Pancreas (tissue), 10 donors: ENCODE data around the gene FAM20C. TPM values are rescaled to one million over a fixed set of nuclear protein-coding genes. Genes with fewer than 3 reads are reported as not detected.
"Not testable (repeated sequence)": the region's sequence is repeated elsewhere in the genome, so short reads cannot be mapped to it uniquely, and the experiment has no call there.

Experiments used
- ATAC-seq, 4 donors: fragments of 200-7000 bp; cut with Tn5 transposase; one replicate each; pipeline versions ENCODE4 v1.8.0 to v1.9.1; 2020; ENCODE audit warnings: mild to moderate bottlenecking in 4 of 4, moderate library complexity in 4 of 4
- DNase-seq, 6 donors: peaks; one replicate each; pipeline ENCODE4 v3.0.0-alpha.2; 2020
- FAIRE-seq: peaks from 2 replicates; lab custom pipeline; 2012; peaks lifted over from hg19 to GRCh38; lab: Jason Lieb, UNC
- H3K27ac ChIP-seq, 4 donors: fragments of 200-600 bp; sonication (generic); 1 replicate in 3 of 4; 2 replicates in 1 of 4; pipeline versions ENCODE4 v1.5.0 to v1.8.0; 2020
- H3K27me3 ChIP-seq, 4 donors: fragments of 200-600 bp; one replicate each; pipeline ENCODE4 v1.8.0; 2021
- H3K36me3 ChIP-seq, 3 donors: fragments of 200-600 bp; sonication (generic) in 1 of 3; one replicate each; pipeline versions ENCODE4 v1.5.0 to v1.8.0; 2020 to 2021
- H3K4me1 ChIP-seq, 3 donors: fragments of 200-600 bp; one replicate each; pipeline ENCODE4 v1.8.0; 2021
- H3K4me3 ChIP-seq, 4 donors: fragments of 200-600 bp; sonication (generic) in 2 of 4; one replicate each; pipeline versions ENCODE4 v1.5.0 to v1.8.0; 2020 to 2021
- H3K9me3 ChIP-seq, 4 donors: fragments of 200-600 bp; one replicate each; pipeline ENCODE4 v1.8.0; 2021
- CTCF ChIP-seq, 4 donors: fragments of 200-600 bp; sonication (generic) in 3 of 4; IDR thresholded peaks; one replicate each; pipeline versions ENCODE4 v1.5.0 to v1.8.0; 2021; ENCODE audit warnings: antibody characterized with exemption in 4 of 4
- WGBS, 2 donors: extraction: QIAGEN DNeasy Blood & Tissue Kit; methylation state at CpG; one replicate each; pipeline ENCODE4 v1.1.7; 2013; 5-methylcytosine and 5-hydroxymethylcytosine counted together
- intact Hi-C, 3 donors: fragments of 100-400 bp; cut with DNase I; formaldehyde crosslinking; loops; one replicate each; pipeline versions ENCODE4 v1.11.1 to v1.14.2; 2022
- polyA plus RNA-seq, 2 donors: library from polyadenylated mRNA; stranded (reverse); fragments of 200-250 nt; gene quantifications; one replicate each; pipeline ENCODE4 v1.2.3, GENCODE V29; 2013
- total RNA-seq, 6 donors: library from RNA; stranded (reverse); fragmentation: NEBNext Ultra II Directional in 4 of 6; extraction: Animal tissue kit (Norgen Biotek cat#: 25700) in 4 of 6; gene quantifications; one replicate each; pipeline versions ENCODE4 v1.2.1 to v1.2.4, GENCODE V29; 2021 to 2023
- donor health status: healthy with polysubstance abuse.
- donor health status: DM: no; HTN: no; CAD: no; lungs with moderate emphysema.
- donor health status: DM: no; HTN: no; CAD: no.
- donor health status: control.
- donor health status: control.
- donor health status: Bipolar disorder and iron deficiency.
- donor health status: DM: yes; HTN: yes; CAD: no.
- donor health status: DM: no; HTN: no; CAD: no.
- donor health status: DM: no; HTN: no; CAD: no.
- donor health status: DM: yes; HTN: yes; CAD: no.

Gene FAM20C
- total and polyA plus RNA-seq, 8 donors: 8.9 to 43.1 (median 13.4) TPM

GRCh38 chr7:261341-262250 is 69.2 kb downstream of the FAM20C start:
- no peak for FAIRE-seq

GRCh38 chr7:262251-262572 is 69.8 kb downstream of the FAM20C start:
- intact Hi-C loops: no loop called here
- Histone ChIP-seq H3K27me3 (no peaks in the 10 kb centered on the region), H3K36me3 (peaks cover 0 to 18% (median 0%) of the 10 kb centered on the region in 3 donors), H3K4me3 (no peak overlapping the region), H3K9me3 (no peaks in the 10 kb centered on the region), H3K27ac (no peak overlapping the region), H3K4me1 (no peaks in the 10 kb centered on the region)
- ATAC-seq: no peak
- 94 to 96% methylated on average over 9 of the region's 9 CpGs for WGBS, 2 donors
- no peak for FAIRE-seq
- no peak for TF ChIP-seq CTCF (IDR thresholded peaks at IDR 0.05)
- peak in 2 of 6 donors; percentile 26 to 47 for DNase-seq

More at GRCh38 chr7:261341-262250, 69.2 kb downstream of the FAM20C start:
- peak in 2 of 6 donors; percentile 50 to 59 for DNase-seq
- 91 to 93% methylated on average over 32 of the region's 32 CpGs for WGBS, 2 donors
- H3K4me1 ChIP-seq: no peaks in the 10 kb centered on the region
- H3K9me3 ChIP-seq: no peaks in the 10 kb centered on the region
- no peak overlapping the region for H3K4me3 ChIP-seq
- H3K27me3 ChIP-seq: no peaks in the 10 kb centered on the region
- intact Hi-C loops: no loop called here
- no peak for ATAC-seq
- no peak overlapping the region for H3K27ac ChIP-seq
- peaks cover 0 to 23% (median 0%) of the 10 kb centered on the region in 3 donors for H3K36me3 ChIP-seq
- no peak for TF ChIP-seq CTCF (IDR thresholded peaks at IDR 0.05)

GRCh38 chr7:262631-263311 is 70.4 kb downstream of the FAM20C start:
- peak in 2 of 6 donors; percentile 56 to 66 for DNase-seq

GRCh38 chr7:263483-264351 is 71.3 kb downstream of the FAM20C start:
- peak in 2 of 6 donors; percentile 45 to 53 for DNase-seq
- ATAC-seq, H3K9me3 ChIP-seq, H3K27ac ChIP-seq, H3K4me3 ChIP-seq, FAIRE-seq, intact Hi-C loops, H3K27me3 ChIP-seq, H3K4me1 ChIP-seq: not testable (repeated sequence)
- 77 to 78% methylated on average over 8 to 30 of the region's 37 CpGs for WGBS, 2 donors
- peaks cover 0 to 15% (median 0%) of the 10 kb centered on the region in 3 donors for H3K36me3 ChIP-seq
- TF ChIP-seq CTCF (IDR thresholded peaks at IDR 0.05): peak; percentile 16 to 32 (median 20)

More at GRCh38 chr7:262631-263311, 70.4 kb downstream of the FAM20C start:
- H3K4me1 ChIP-seq, intact Hi-C loops, ATAC-seq, H3K27ac ChIP-seq, H3K27me3 ChIP-seq, H3K9me3 ChIP-seq, FAIRE-seq, H3K4me3 ChIP-seq: not testable (repeated sequence)
- WGBS, 2 donors: 76 to 82% methylated on average over 15 to 29 of the region's 31 CpGs
- peaks cover 0 to 17% (median 0%) of the 10 kb centered on the region in 3 donors for H3K36me3 ChIP-seq
